K562 (cell line): ENCODE data around the gene TMEM11. TPM values are rescaled to one million over a fixed set of nuclear protein-coding genes. Genes with fewer than 3 reads are reported as not detected.

Source experiments
- ATAC-seq: fragments of 200-7000 bp; cut with Tn5 transposase; 3 replicates; pipeline ENCODE4 v1.9.1; 2020; ENCODE audit warnings: moderate library complexity
- BruUV-seq: library from RNA; stranded (reverse); fragments of 400-500 nt; replicated peaks from 2 replicates; lab custom pipeline; 2021; lab: Mats Ljungman, UMichigan
- CTCF ChIA-PET: fragments of 300-600 bp; formaldehyde crosslinking; extraction: SDS; loops from one replicate; lab custom pipeline; 2021; ENCODE audit warnings: low intra/inter-chr PET ratio; lab: Yijun Ruan, JAX
- POLR2A ChIA-PET: fragments of 300-600, 350-650 bp; sonication (Branson Sonifier 250); formaldehyde crosslinking; extraction: SDS; loops from one replicate; lab custom pipeline; 2021; ENCODE audit warnings: antibody characterized with exemption, inconsistent platforms; lab: Yijun Ruan, JAX
- DNase-seq, 4 experiments: peaks; one replicate each; pipeline versions ENCODE4 v3.0.0 to v3.0.0-alpha.2; 2011 to 2018; ENCODE audit warnings: low spot score in 3 of 4, mixed read lengths in 3 of 4; ENCODE audit errors: extremely low read depth in 1 of 4
- FAIRE-seq: peaks from 2 replicates; lab custom pipeline; 2011; peaks lifted over from hg19 to GRCh38; lab: Jason Lieb, UNC
- H2AFZ ChIP-seq: 2 replicates; pipeline ENCODE4 v1.6.0; 2011; ENCODE audit warnings: low read depth, low read length, control low read depth, inconsistent platforms
- H3K27ac ChIP-seq: fragments of 200-600 bp; 3 replicates; pipeline ENCODE4 v1.8.0; 2011; ENCODE audit warnings: low read depth, mild to moderate bottlenecking, control low read depth, inconsistent platforms, low read length, moderate library complexity, mixed read lengths; ENCODE audit errors: extremely low read depth
- H3K27me3 ChIP-seq, 2 experiments: fragments of 300-600 bp in 1 of 2; 2 replicates in 1 of 2; 3 replicates in 1 of 2; pipeline versions ENCODE4 v1.6.0 to v1.8.0; 2011; ENCODE audit warnings: inconsistent platforms in 2 of 2, low read length in 2 of 2, mild to moderate bottlenecking in 1 of 2, mixed read lengths in 1 of 2, moderate library complexity in 1 of 2; ENCODE audit not compliant: control insufficient read depth in 2 of 2, insufficient read depth in 2 of 2
- H3K36me3 ChIP-seq: fragments of 300-600 bp; 3 replicates; pipeline ENCODE4 v1.8.0; 2011; ENCODE audit warnings: mild to moderate bottlenecking, low read length, inconsistent platforms; ENCODE audit not compliant: control insufficient read depth, insufficient read depth
- H3K4me1 ChIP-seq, 2 experiments: fragments of 200-600 bp in 1 of 2; replicated peaks in 1 of 2; 2 replicates in 1 of 2; 3 replicates in 1 of 2; pipeline versions ENCODE4 v1.5.1 to v1.8.0; 2011; ENCODE audit warnings: inconsistent platforms in 2 of 2, low read length in 2 of 2, mild to moderate bottlenecking in 1 of 2, mixed read lengths in 1 of 2, moderate library complexity in 1 of 2; ENCODE audit not compliant: control insufficient read depth in 2 of 2, insufficient read depth in 2 of 2
- H3K4me2 ChIP-seq: 2 replicates; pipeline ENCODE4 v1.6.1; 2011; ENCODE audit warnings: low read length, control low read depth, inconsistent platforms, mixed read lengths; ENCODE audit not compliant: insufficient read depth
- H3K4me3 ChIP-seq: fragments of 200-600 bp; sonication (generic), shearing (Covaris generic); 2 replicates; pipeline ENCODE4 v1.5.1; 2016; ENCODE audit warnings: control low read depth, inconsistent platforms
- H3K79me2 ChIP-seq: fragments of 200-600 bp; 3 replicates; pipeline ENCODE4 v1.8.0; 2011; ENCODE audit warnings: low read length, inconsistent platforms; ENCODE audit not compliant: control insufficient read depth, insufficient read depth
- H3K9ac ChIP-seq, 2 experiments: 2 replicates each; pipeline versions ENCODE4 v1.6.0 to v1.6.1; 2011; ENCODE audit warnings: low read depth in 2 of 2, low read length in 2 of 2, control low read depth in 1 of 2, inconsistent platforms in 1 of 2, mild to moderate bottlenecking in 1 of 2, mixed read lengths in 1 of 2; ENCODE audit not compliant: insufficient read depth in 1 of 2
- H3K9me1 ChIP-seq: one replicate; pipeline ENCODE4 v1.6.0; 2011; ENCODE audit warnings: inconsistent platforms, mild to moderate bottlenecking, low read length, moderate library complexity; ENCODE audit not compliant: control insufficient read depth, insufficient read depth
- H3K9me3 ChIP-seq: replicated peaks from 2 replicates; pipeline ENCODE4 v1.5.1; 2011; ENCODE audit warnings: low read depth, low read length, inconsistent platforms; ENCODE audit not compliant: control insufficient read depth, insufficient read depth
- H4K20me1 ChIP-seq: replicated peaks from 2 replicates; pipeline ENCODE4 v1.6.1; 2011; ENCODE audit warnings: low read length, inconsistent platforms, mixed read lengths; ENCODE audit not compliant: control insufficient read depth, insufficient read depth
- GATAD2A ChIP-seq: fragments of 450-650 bp; IDR thresholded peaks from 2 replicates; pipeline ENCODE4 v1.6.1; 2017
- GTF2A2 ChIP-seq: IDR thresholded peaks from 2 replicates; pipeline ENCODE4 v1.6.1; 2016; ENCODE audit warnings: mild to moderate bottlenecking, missing genetic modification characterization, missing compliant biosample characterization
- MCM5 ChIP-seq: fragments of 450-650 bp; IDR thresholded peaks from 2 replicates; pipeline ENCODE4 v1.6.1; 2016; ENCODE audit warnings: low read depth
- MGA ChIP-seq: fragments of 450-650 bp; IDR thresholded peaks from 2 replicates; pipeline ENCODE4 v1.6.1; 2016; ENCODE audit warnings: mild to moderate bottlenecking, moderate library complexity
- PML ChIP-seq: IDR thresholded peaks from 2 replicates; pipeline ENCODE4 v1.6.1; 2012; ENCODE audit warnings: low read length, inconsistent platforms
- RHOXF2B ChIP-seq: fragments of 250-450 bp; sonication (Bioruptor Pico); conservative IDR thresholded peaks from 2 replicates; pipeline ENCODE4 v1.5.1; 2021
- SMARCC2 ChIP-seq: fragments of 450-650 bp; IDR thresholded peaks from 2 replicates; pipeline ENCODE4 v1.6.1; 2017; ENCODE audit warnings: antibody characterized with exemption, moderate library complexity, mild to moderate bottlenecking, low read depth
- TRIM28 ChIP-seq: fragments of 450-650 bp; IDR thresholded peaks from 2 replicates; pipeline ENCODE4 v1.6.1; 2017
- YY1 ChIP-seq, 3 experiments: IDR thresholded peaks; 2 replicates each; pipeline ENCODE4 v1.6.1; 2011; ENCODE audit warnings: low read length in 2 of 3, mild to moderate bottlenecking in 2 of 3, moderate library complexity in 2 of 3, borderline replicate concordance in 1 of 3, control low read depth in 1 of 3, low read depth in 1 of 3; ENCODE audit not compliant: insufficient read depth in 3 of 3, insufficient replicate concordance in 2 of 3, control insufficient read depth in 1 of 3, insufficient read length in 1 of 3; ENCODE audit errors: extremely low read depth in 1 of 3
- ZNF780A ChIP-seq: fragments of 250-450 bp; sonication (Bioruptor Pico); IDR thresholded peaks from 2 replicates; pipeline ENCODE4 v1.5.0; 2021; ENCODE audit warnings: mild to moderate bottlenecking
- WGBS: fragments of 100-300 bp; shearing (Covaris generic); methylation state at CpG from one replicate; pipeline ENCODE4 v1.1.6; 2016; ENCODE audit warnings: low coverage, mixed read lengths; ENCODE audit not compliant: insufficient coverage; ENCODE audit errors: missing lambda C conversion rate; 5-methylcytosine and 5-hydroxymethylcytosine counted together
- in situ Hi-C: fragments of 300-500 bp; cut with MboI; formaldehyde crosslinking; loops from 4 replicates; pipeline ENCODE4 v1.15.0; 2018; ENCODE audit warnings: inconsistent platforms, mixed read lengths
- intact Hi-C: fragments of 100-400 bp; cut with micrococcal nuclease; formaldehyde crosslinking; loops from 2 replicates; pipeline ENCODE4 v1.14.2; 2022
- polyA plus RNA-seq, 8 experiments: library from polyadenylated mRNA; depleted of rRNA in 4 of 8; stranded (reverse) in 5 of 8; unstranded in 3 of 8; fragments of >200 nt; fragmentation: Nextera tagmentation in 2 of 8; fragmentation: Illumina TruSeq in 1 of 8; extraction: Ambion mirVana in 2 of 8; extraction: Trizol in 1 of 8; gene quantifications; 2 replicates each; pipeline versions ENCODE4 v1.2.1 to v1.2.3, GENCODE V29; 2011 to 2014; ENCODE audit warnings: inconsistent platforms in 1 of 8, missing spikeins in 1 of 8
- total RNA-seq, 7 experiments: library from RNA; depleted of rRNA in 6 of 7; stranded (reverse); fragments of >200 nt in 6 of 7; fragmentation: Illumina TruSeq in 2 of 7; extraction: Trizol in 2 of 7; gene quantifications; 2 replicates each; pipeline versions ENCODE4 v1.2.1 to v1.2.3, GENCODE V29; 2011 to 2021; ENCODE audit warnings: low replicate concordance in 1 of 7

Gene TMEM11
- total and polyA plus RNA-seq, 9 of the 15 experiments (the other 6 are each of a cell fraction or from before 2014, with no cell fraction given) = 12.0 to 40.7 (median 30.0) TPM

GRCh38 chr17:21176773-21177395 lies 37.1 kb downstream of the TMEM11 start:
- DNase-seq (no peak), FAIRE-seq (no peak), ATAC-seq (no peak)
- Histone ChIP-seq H3K4me2 (no peak overlapping the region), H3K4me3 (no peak overlapping the region), H3K9me1 (no peaks in the 10 kb centered on the region), H3K4me1 (peaks cover 0 to 3% of the 10 kb centered on the region in 2 experiments; a peak in 2 of 5 replicates), H3K27ac (no peak overlapping the region), H3K79me2 (no peaks in the 10 kb centered on the region), H2AFZ (no peak overlapping the region), H3K9me3 (no peaks in the 10 kb centered on the region), H3K9ac (no peak overlapping the region), H3K36me3 (peaks cover 17% of the 10 kb centered on the region; the same call in 2 of the 3 replicates), H3K27me3 (no peaks in the 10 kb centered on the region), H4K20me1 (no peaks in the 10 kb centered on the region)
- no peak for TF ChIP-seq MGA
- no peak for TF ChIP-seq TRIM28
- no peak for TF ChIP-seq YY1 (IDR thresholded peaks at IDR 0.05; ENCODE audit: borderline replicate concordance in 1 of 3, control insufficient read depth in 1 of 3, extremely low read depth in 1 of 3, insufficient read depth in 3 of 3, insufficient read length in 1 of 3, insufficient replicate concordance in 2 of 3, low read depth in 1 of 3, low read length in 2 of 3)
- no peak for TF ChIP-seq PML
- TF ChIP-seq GATAD2A = no peak
- no peak for TF ChIP-seq RHOXF2B (CRISPR knock-in tag)
- no peak for TF ChIP-seq MCM5
- no peak for TF ChIP-seq SMARCC2
- TF ChIP-seq ZNF780A (CRISPR knock-in tag) = no peak
- no peak for TF ChIP-seq GTF2A2 (tag)
- in situ Hi-C loops = no loop called here
- ChIA-PET CTCF (no interaction called here), POLR2A (no interaction called here)
- BruUV-seq = no TSS peak
- 79% methylated on average over 6 of the region's 12 CpGs for WGBS
- intact Hi-C loops = no loop called here
